ENCODE results near the gene TM4SF18.

DNA sequence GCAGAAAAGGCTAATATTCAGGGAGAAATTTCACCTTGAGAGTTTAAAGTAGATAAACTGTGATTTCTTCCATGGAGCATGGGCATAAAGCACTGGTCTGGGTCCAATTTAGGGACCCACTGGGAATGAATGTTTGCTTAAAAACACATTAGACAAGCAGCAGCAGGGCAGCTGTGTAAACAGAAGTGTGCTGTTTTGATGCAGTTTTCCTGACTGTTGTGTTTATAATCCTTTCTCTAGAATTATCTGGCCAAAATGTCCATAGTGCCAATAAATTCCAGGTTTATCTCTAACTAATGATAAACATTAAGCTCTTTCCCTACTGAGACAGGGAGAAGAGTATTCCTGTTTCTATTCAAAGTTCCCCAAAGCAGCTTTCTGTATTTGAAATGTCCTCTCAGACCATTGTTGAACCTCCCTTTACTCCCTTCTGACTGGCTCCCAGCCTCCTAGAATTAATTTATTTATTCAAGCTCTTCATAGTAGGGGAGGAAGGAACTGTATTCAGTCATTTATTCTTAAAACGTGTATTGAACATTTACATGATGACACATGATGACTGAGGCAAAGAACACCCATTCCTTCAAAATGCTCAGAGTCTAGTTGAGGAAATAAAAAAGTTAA lies 7.0 kb upstream of the TM4SF18 start:
- TF ChIP-seq ZNF565 (CRISPR knock-in tag; conservative IDR thresholded peaks at IDR 0.05; ENCODE audit: low read depth) (no peak), ARNTL (CRISPR knock-in tag; IDR thresholded peaks at IDR 0.05; ENCODE audit: borderline replicate concordance, low read depth) (no peak), ZNF70 (CRISPR knock-in tag; IDR thresholded peaks at IDR 0.05) (no peak), TOX (CRISPR knock-in tag; IDR thresholded peaks at IDR 0.05; ENCODE audit: borderline replicate concordance) (no peak), GLIS3 (CRISPR knock-in tag; IDR thresholded peaks at IDR 0.05) (no peak), TCF4 (CRISPR knock-in tag; IDR thresholded peaks at IDR 0.05; ENCODE audit: borderline replicate concordance) (peak; percentile 43; the same call in 1 of the 2 replicates)
- TF ChIP-seq, protein P1, sequence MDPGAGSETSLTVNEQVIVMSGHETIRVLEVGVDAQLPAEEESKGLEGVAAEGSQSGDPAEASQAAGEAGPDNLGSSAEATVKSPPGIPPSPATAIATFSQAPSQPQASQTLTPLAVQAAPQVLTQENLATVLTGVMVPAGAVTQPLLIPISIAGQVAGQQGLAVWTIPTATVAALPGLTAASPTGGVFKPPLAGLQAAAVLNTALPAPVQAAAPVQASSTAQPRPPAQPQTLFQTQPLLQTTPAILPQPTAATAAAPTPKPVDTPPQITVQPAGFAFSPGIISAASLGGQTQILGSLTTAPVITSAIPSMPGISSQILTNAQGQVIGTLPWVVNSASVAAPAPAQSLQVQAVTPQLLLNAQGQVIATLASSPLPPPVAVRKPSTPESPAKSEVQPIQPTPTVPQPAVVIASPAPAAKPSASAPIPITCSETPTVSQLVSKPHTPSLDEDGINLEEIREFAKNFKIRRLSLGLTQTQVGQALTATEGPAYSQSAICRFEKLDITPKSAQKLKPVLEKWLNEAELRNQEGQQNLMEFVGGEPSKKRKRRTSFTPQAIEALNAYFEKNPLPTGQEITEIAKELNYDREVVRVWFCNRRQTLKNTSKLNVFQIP (CRISPR knock-in tag; IDR thresholded peaks at IDR 0.05; ENCODE audit: borderline replicate concordance, low read depth) = no peak
- TF ChIP-seq, protein P2, sequence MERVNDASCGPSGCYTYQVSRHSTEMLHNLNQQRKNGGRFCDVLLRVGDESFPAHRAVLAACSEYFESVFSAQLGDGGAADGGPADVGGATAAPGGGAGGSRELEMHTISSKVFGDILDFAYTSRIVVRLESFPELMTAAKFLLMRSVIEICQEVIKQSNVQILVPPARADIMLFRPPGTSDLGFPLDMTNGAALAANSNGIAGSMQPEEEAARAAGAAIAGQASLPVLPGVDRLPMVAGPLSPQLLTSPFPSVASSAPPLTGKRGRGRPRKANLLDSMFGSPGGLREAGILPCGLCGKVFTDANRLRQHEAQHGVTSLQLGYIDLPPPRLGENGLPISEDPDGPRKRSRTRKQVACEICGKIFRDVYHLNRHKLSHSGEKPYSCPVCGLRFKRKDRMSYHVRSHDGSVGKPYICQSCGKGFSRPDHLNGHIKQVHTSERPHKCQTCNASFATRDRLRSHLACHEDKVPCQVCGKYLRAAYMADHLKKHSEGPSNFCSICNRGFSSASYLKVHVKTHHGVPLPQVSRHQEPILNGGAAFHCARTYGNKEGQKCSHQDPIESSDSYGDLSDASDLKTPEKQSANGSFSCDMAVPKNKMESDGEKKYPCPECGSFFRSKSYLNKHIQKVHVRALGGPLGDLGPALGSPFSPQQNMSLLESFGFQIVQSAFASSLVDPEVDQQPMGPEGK (CRISPR knock-in tag; IDR thresholded peaks at IDR 0.05; ENCODE audit: borderline replicate concordance) = no peak
